Upper lobe of left lung (tissue), 6 donors: ENCODE results near the gene ANXA1. TPM values are rescaled to one million over a fixed set of nuclear protein-coding genes. Genes with fewer than 3 reads are reported as not detected.

Experiments
- ATAC-seq, 2 donors: fragments of 200-7000 bp; cut with Tn5 transposase; one replicate each; pipeline ENCODE4 v1.9.1; 2022; ENCODE audit warnings: mild to moderate bottlenecking in 2 of 2, moderate library complexity in 2 of 2; ENCODE audit not compliant: low FRiP score in 2 of 2
- DNase-seq, 2 donors: peaks; one replicate each; pipeline ENCODE4 v3.0.0-alpha.2; 2019 to 2020
- H3K27ac ChIP-seq, 4 donors: fragments of 200-600 bp; sonication (generic); one replicate each; pipeline ENCODE4 v1.5.1; 2016 to 2019
- H3K27me3 ChIP-seq, 4 donors: fragments of 200-600 bp; sonication (generic); one replicate each; pipeline ENCODE4 v1.5.1; 2017 to 2019
- H3K36me3 ChIP-seq, 4 donors: fragments of 200-600 bp; sonication (generic); one replicate each; pipeline ENCODE4 v1.5.1; 2016 to 2019
- H3K4me1 ChIP-seq, 4 donors: fragments of 200-600 bp; sonication (generic); one replicate each; pipeline ENCODE4 v1.5.1; 2018 to 2019
- H3K4me3 ChIP-seq, 4 donors: fragments of 200-600 bp; sonication (generic); one replicate each; pipeline ENCODE4 v1.5.1; 2017 to 2019; ENCODE audit warnings: mild to moderate bottlenecking in 2 of 4, moderate library complexity in 1 of 4
- H3K9me3 ChIP-seq, 4 donors: fragments of 200-600 bp; sonication (generic); one replicate each; pipeline ENCODE4 v1.5.1; 2018 to 2019
- EP300 ChIP-seq, 4 donors: sonication (generic); formaldehyde crosslinking; IDR thresholded peaks; one replicate each; pipeline ENCODE4 v1.5.1; 2017; ENCODE audit warnings: antibody characterized with exemption in 4 of 4, control low read depth in 2 of 4
- POLR2A ChIP-seq, 4 donors: fragments of 450-650 bp; IDR thresholded peaks; one replicate each; pipeline ENCODE4 v1.5.1; 2016 to 2017; ENCODE audit warnings: antibody characterized with exemption in 4 of 4, mild to moderate bottlenecking in 2 of 4
- POLR2AphosphoS5 ChIP-seq, 2 donors: sonication (generic); formaldehyde crosslinking; IDR thresholded peaks; one replicate each; pipeline ENCODE4 v1.5.1; 2017; ENCODE audit warnings: antibody characterized with exemption in 2 of 2
- WGBS, 2 donors: methylation state at CpG; one replicate each; pipeline ENCODE4 v1.1.5; 2017 to 2018; 5-methylcytosine and 5-hydroxymethylcytosine counted together
- total RNA-seq, 6 donors: library from RNA; depleted of rRNA in 4 of 6; stranded (reverse); fragments of >200 nt in 4 of 6; gene quantifications; one replicate each; pipeline versions ENCODE4 v1.1.0 to v1.2.1, GENCODE V29; 2016 to 2021
- TF ChIP-seq, protein P1 (sequence below), 6 experiments: fragments of 450-650 bp in 4 of 6; fragments of 200-600 bp in 2 of 6; sonication (generic) in 2 of 6; IDR thresholded peaks; one replicate each; pipeline ENCODE4 v1.5.1; 2016 to 2019; ENCODE audit warnings: antibody characterized with exemption in 6 of 6
- donor health status: DM: no; HTN: no; CAD: no; lungs with moderate emphysema.
- donor health status: DM: no; HTN: yes; CAD: no; lungs with severe emphysema.

ANXA1 gene
- total RNA-seq, 6 donors from 2014 or later, result 174 to 910 (median 347) TPM

DNA sequence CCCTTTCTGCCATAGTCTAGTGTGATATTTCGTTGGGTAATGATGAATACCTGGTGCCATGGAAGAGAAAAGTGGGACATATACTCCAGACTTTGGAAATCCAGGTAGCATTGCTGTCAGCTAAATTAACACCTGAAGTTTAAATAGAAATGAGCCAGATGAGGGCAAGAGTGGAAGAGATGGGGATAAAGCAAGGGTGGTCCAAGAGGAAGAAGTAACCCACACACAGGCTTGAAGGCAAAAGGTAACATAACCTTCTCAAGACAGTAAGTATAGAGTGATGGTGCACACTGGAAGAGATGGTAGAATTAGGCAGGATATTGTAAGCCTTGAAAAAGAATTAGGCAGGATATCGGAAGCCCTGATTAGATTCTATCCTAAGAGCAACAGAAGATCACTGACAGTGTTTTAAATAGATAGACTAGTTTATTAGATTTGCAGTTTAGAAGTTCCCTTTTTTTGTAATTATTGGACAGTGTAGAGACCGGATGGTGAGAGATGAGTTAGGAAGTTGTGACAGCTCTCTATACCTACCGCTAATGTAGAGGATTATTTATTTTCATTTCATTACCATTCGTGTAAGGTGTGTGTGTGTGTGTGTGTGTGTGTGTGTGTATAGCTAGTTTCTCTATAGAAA is 16.8 kb downstream of the ANXA1 start:
- Histone ChIP-seq H3K9me3 (no peaks in the 10 kb centered on the region), H3K36me3 (peaks cover 34 to 83% (median 61%) of the 10 kb centered on the region in 4 donors), H3K27ac (no peak overlapping the region), H3K4me3 (no peak overlapping the region), H3K27me3 (no peaks in the 10 kb centered on the region), H3K4me1 (no peaks in the 10 kb centered on the region)
- TF ChIP-seq EP300 (IDR thresholded peaks at IDR 0.05) (no peak), POLR2AphosphoS5 (IDR thresholded peaks at IDR 0.05) (no peak), POLR2A (IDR thresholded peaks at IDR 0.05) (no peak)
- TF ChIP-seq, protein P1, sequence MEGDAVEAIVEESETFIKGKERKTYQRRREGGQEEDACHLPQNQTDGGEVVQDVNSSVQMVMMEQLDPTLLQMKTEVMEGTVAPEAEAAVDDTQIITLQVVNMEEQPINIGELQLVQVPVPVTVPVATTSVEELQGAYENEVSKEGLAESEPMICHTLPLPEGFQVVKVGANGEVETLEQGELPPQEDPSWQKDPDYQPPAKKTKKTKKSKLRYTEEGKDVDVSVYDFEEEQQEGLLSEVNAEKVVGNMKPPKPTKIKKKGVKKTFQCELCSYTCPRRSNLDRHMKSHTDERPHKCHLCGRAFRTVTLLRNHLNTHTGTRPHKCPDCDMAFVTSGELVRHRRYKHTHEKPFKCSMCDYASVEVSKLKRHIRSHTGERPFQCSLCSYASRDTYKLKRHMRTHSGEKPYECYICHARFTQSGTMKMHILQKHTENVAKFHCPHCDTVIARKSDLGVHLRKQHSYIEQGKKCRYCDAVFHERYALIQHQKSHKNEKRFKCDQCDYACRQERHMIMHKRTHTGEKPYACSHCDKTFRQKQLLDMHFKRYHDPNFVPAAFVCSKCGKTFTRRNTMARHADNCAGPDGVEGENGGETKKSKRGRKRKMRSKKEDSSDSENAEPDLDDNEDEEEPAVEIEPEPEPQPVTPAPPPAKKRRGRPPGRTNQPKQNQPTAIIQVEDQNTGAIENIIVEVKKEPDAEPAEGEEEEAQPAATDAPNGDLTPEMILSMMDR (IDR thresholded peaks at IDR 0.05), result no peak
- DNase-seq (no peak), ATAC-seq (no peak)
- 70 to 83% methylated on average over 5 of the region's 5 CpGs for WGBS, 2 donors

DNA sequence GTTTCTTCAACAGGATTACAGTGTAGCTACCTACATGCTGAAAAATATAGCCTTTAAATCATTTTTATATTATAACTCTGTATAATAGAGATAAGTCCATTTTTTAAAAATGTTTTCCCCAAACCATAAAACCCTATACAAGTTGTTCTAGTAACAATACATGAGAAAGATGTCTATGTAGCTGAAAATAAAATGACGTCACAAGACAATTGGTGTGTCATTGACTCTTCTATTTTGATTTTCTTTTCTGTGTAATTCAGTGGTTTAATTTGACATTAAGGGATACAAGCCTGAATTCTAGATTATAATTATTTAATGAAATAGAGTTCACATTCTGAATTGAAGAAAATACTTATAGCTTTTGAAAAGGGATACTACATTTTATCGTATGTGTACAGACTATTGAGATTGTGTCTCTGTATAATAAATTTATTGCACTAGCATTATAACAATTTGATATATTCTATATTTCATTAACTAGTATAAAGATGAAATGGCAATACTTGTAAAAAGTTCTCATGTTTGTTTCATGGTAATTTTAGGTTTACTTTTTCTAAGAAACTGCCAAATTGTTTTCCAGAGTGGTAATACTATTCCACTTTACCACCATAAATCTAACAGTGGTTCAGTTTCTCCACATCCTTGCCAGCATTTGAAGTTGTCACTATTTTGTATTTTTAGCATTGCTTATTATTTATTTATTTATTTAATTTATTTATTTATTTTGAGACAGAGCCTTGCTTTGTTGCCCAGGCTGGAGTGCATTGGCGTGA is 18.7 kb downstream of the ANXA1 start:
- DNase-seq, result no peak
- H3K4me1 ChIP-seq, result no peaks in the 10 kb centered on the region
- TF ChIP-seq, protein P1 (IDR thresholded peaks at IDR 0.05), result no peak
- no peak for TF ChIP-seq EP300 (IDR thresholded peaks at IDR 0.05)
- no peak for TF ChIP-seq POLR2AphosphoS5 (IDR thresholded peaks at IDR 0.05)
- TF ChIP-seq POLR2A (IDR thresholded peaks at IDR 0.05), result no peak
- no peaks in the 10 kb centered on the region for H3K27me3 ChIP-seq
- peaks cover 21 to 63% (median 43%) of the 10 kb centered on the region in 4 donors for H3K36me3 ChIP-seq
- H3K9me3 ChIP-seq, result no peaks in the 10 kb centered on the region
- H3K27ac ChIP-seq, result no peak overlapping the region
- no peak for ATAC-seq
- no peak overlapping the region for H3K4me3 ChIP-seq
- 98% methylated on average over 3 of the region's 3 CpGs for whole genome bisulfite sequencing, 2 donors

DNA sequence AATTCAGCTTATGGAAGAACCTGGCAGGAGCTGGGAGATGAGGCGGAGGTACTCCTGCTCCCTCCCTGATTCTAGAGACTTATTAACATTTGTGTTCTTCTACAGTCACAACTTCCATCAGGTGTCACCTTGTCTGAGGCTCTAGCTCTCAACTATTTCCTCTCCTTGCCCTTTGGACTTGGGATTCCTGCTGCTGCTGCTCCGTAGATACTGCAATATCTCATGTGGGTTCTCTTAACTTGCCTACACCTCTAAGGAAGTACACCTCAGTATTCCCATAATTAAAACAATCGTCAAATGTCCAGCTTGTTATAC is 21.2 kb downstream of the ANXA1 start:
- peaks cover 4 to 38% (median 21%) of the 10 kb centered on the region in 4 donors for H3K36me3 ChIP-seq
- H3K27ac ChIP-seq, result no peak overlapping the region
- no peak overlapping the region for H3K4me3 ChIP-seq
- WGBS, 2 donors, result 72 to 96% methylated on average over 3 of the region's 3 CpGs
- DNase-seq (no peak), ATAC-seq (peak in 1 of 2 donors; percentile 6)
- H3K27me3 ChIP-seq, result no peaks in the 10 kb centered on the region
- TF ChIP-seq EP300 (IDR thresholded peaks at IDR 0.05) (no peak), POLR2AphosphoS5 (IDR thresholded peaks at IDR 0.05) (no peak)
- TF ChIP-seq, protein P1 (IDR thresholded peaks at IDR 0.05), result no peak
- no peaks in the 10 kb centered on the region for H3K9me3 ChIP-seq
- no peaks in the 10 kb centered on the region for H3K4me1 ChIP-seq

DNA sequence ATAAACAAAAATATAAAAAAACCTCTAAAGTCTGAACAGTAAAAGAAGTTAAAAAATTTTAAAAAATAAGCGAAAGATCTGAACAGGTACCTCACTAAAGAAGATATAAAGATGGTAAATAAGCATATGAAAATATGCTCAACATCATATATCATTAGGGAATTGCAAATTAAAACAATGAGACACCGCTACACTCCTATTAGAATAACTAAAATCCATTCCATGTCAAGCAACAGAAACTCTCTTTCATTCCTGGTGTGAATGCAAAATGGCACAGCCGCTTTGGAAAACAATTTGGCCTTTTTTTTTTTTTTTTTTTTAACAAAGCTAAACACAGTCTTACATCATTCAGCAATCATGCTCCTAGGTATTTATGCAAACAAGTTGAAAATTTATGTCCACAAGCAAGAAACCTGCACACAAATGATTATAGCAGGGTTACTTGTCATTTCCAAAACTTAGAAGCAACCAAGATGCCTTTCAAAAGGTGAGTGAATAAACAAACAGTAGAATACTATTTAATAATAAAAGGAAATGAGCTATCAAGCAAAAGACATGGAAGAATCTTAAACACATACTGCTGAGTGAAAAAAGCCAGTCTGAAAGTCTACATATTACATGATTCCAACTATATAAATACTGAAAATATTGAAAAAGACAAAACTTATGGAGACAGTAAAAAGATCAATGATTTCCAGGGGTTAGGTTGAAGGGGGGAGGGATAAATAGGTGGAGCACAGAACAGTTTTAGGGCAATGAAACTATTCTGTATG is 22.1 kb downstream of the ANXA1 start:
- 90 to 91% methylated on average over 3 of the region's 3 CpGs for WGBS, 2 donors
- H3K27ac ChIP-seq, result no peak overlapping the region
- H3K36me3 ChIP-seq, result peaks cover 4 to 30% (median 16%) of the 10 kb centered on the region in 4 donors

More for the DNA sequence above, 22.1 kb downstream of the ANXA1 start:
- H3K27me3 ChIP-seq, result no peaks in the 10 kb centered on the region
- no peak for TF ChIP-seq POLR2AphosphoS5 (IDR thresholded peaks at IDR 0.05)
- no peak for TF ChIP-seq POLR2A (IDR thresholded peaks at IDR 0.05)
- TF ChIP-seq, protein P1 (IDR thresholded peaks at IDR 0.05), result no peak
- no peak for TF ChIP-seq EP300 (IDR thresholded peaks at IDR 0.05)
- H3K4me3 ChIP-seq, result no peak overlapping the region
- no peaks in the 10 kb centered on the region for H3K9me3 ChIP-seq
- ATAC-seq, result no peak
- DNase-seq, result no peak
- H3K4me1 ChIP-seq, result no peaks in the 10 kb centered on the region
